IMR-90 (cell line): ENCODE measurements around the gene KRT6B. TPM values are rescaled to one million over a fixed set of nuclear protein-coding genes. Genes with fewer than 3 reads are reported as not detected.

ENCODE experiments used
- ATAC-seq: fragments of 200-7000 bp; cut with Tn5 transposase; 2 replicates; pipeline ENCODE4 v1.9.1; 2020; ENCODE audit warnings: low read depth, mild to moderate bottlenecking, moderate library complexity
- BruUV-seq: library from RNA; stranded (reverse); fragments of 400-500 nt; replicated peaks from 2 replicates; lab custom pipeline; 2021; lab: Mats Ljungman, UMichigan
- CTCF ChIA-PET: fragments of 300-600 bp; formaldehyde crosslinking; extraction: SDS; loops from one replicate; lab custom pipeline; 2021; ENCODE audit warnings: antibody characterized with exemption; lab: Yijun Ruan, JAX
- POLR2A ChIA-PET: fragments of 300-600 bp; sonication (Branson Sonifier 250); formaldehyde crosslinking; loops from one replicate; lab custom pipeline; 2022; ENCODE audit warnings: antibody characterized with exemption; ENCODE audit not compliant: unreplicated experiment; lab: Charles Lee
- DNase-seq: peaks from one replicate; pipeline ENCODE4 v3.0.0; 2013
- H2AFZ ChIP-seq: replicated peaks from 2 replicates; pipeline ENCODE3; 2013; ENCODE audit warnings: low read length, mild to moderate bottlenecking; ENCODE audit not compliant: poor library complexity
- H2AK5ac ChIP-seq: 2 replicates; pipeline ENCODE4 v1.6.1; 2013; ENCODE audit warnings: low read depth, low read length, inconsistent platforms
- H2AK9ac ChIP-seq: replicated peaks from 2 replicates; pipeline ENCODE3; 2013; ENCODE audit warnings: mild to moderate bottlenecking, low read depth, low read length, moderate library complexity; ENCODE audit not compliant: poor library complexity
- H2BK120ac ChIP-seq: 2 replicates; pipeline ENCODE4 v1.6.1; 2013; ENCODE audit warnings: low read depth, low read length, inconsistent platforms
- H2BK15ac ChIP-seq: 3 replicates; pipeline ENCODE4 v1.6.1; 2013; ENCODE audit warnings: low read depth, low read length, inconsistent platforms
- H2BK20ac ChIP-seq: 2 replicates; pipeline ENCODE4 v1.6.1; 2013; ENCODE audit warnings: low read depth, mild to moderate bottlenecking, inconsistent platforms, low read length, moderate library complexity
- H2BK5ac ChIP-seq: 2 replicates; pipeline ENCODE4 v1.6.1; 2013; ENCODE audit warnings: mild to moderate bottlenecking, low read depth, low read length, inconsistent platforms; ENCODE audit not compliant: poor library complexity, severe bottlenecking
- H3K14ac ChIP-seq: replicated peaks from 2 replicates; pipeline ENCODE4 v1.6.1; 2013; ENCODE audit warnings: low read depth, low read length, inconsistent platforms
- H3K18ac ChIP-seq: 2 replicates; pipeline ENCODE4 v1.6.1; 2013; ENCODE audit warnings: low read depth, low read length, control low read depth
- H3K23ac ChIP-seq: 2 replicates; pipeline ENCODE4 v1.6.1; 2013; ENCODE audit warnings: low read depth, low read length, inconsistent platforms
- H3K27ac ChIP-seq: 2 replicates; pipeline ENCODE4 v1.5.1; 2013; ENCODE audit warnings: mild to moderate bottlenecking, control low read depth, low read length; ENCODE audit not compliant: insufficient read depth
- H3K27me3 ChIP-seq: 2 replicates; pipeline ENCODE4 v1.6.1; 2013; ENCODE audit warnings: low read length; ENCODE audit not compliant: control insufficient read depth, insufficient read depth
- H3K36me3 ChIP-seq: 2 replicates; pipeline ENCODE4 v1.6.1; 2013; ENCODE audit warnings: low read length, mixed read lengths; ENCODE audit not compliant: control insufficient read depth, insufficient read depth
- H3K4ac ChIP-seq: 2 replicates; pipeline ENCODE4 v1.6.1; 2013; ENCODE audit warnings: low read depth, low read length, inconsistent platforms
- H3K4me1 ChIP-seq: 2 replicates; pipeline ENCODE4 v1.6.1; 2013; ENCODE audit warnings: low read length, mixed read lengths; ENCODE audit not compliant: control insufficient read depth, insufficient read depth
- H3K4me2 ChIP-seq: 2 replicates; pipeline ENCODE4 v1.6.1; 2013; ENCODE audit warnings: low read depth, mild to moderate bottlenecking, control low read depth, low read length, moderate library complexity
- H3K4me3 ChIP-seq: 2 replicates; pipeline ENCODE4 v1.5.1; 2013; ENCODE audit warnings: low read depth, mild to moderate bottlenecking, control low read depth, low read length, moderate library complexity; ENCODE audit not compliant: insufficient read depth
- H3K56ac ChIP-seq: 2 replicates; pipeline ENCODE4 v1.6.1; 2013; ENCODE audit warnings: low read length, inconsistent platforms; ENCODE audit not compliant: insufficient read depth; ENCODE audit errors: extremely low read depth
- H3K79me1 ChIP-seq, 2 experiments: 2 replicates each; pipeline ENCODE4 v1.6.1; 2013; ENCODE audit warnings: low read length in 2 of 2, inconsistent platforms in 1 of 2, low read depth in 1 of 2
- H3K9ac ChIP-seq: 2 replicates; pipeline ENCODE4 v1.6.1; 2013; ENCODE audit warnings: low read depth, low read length, control low read depth
- H3K9me1 ChIP-seq: 2 replicates; pipeline ENCODE4 v1.6.1; 2013; ENCODE audit warnings: low read length, inconsistent platforms; ENCODE audit not compliant: insufficient read depth
- H3K9me3 ChIP-seq: 2 replicates; pipeline ENCODE4 v1.6.1; 2013; ENCODE audit warnings: low read length; ENCODE audit not compliant: control insufficient read depth, insufficient read depth
- H4K20me1 ChIP-seq: 2 replicates; pipeline ENCODE4 v1.6.1; 2013; ENCODE audit warnings: low read length, inconsistent platforms; ENCODE audit not compliant: insufficient read depth
- H4K5ac ChIP-seq: 2 replicates; pipeline ENCODE4 v1.6.1; 2013; ENCODE audit warnings: mild to moderate bottlenecking, low read depth, low read length, control low read depth
- H4K8ac ChIP-seq, 2 experiments: 2 replicates each; pipeline ENCODE4 v1.6.1; 2013; ENCODE audit warnings: low read depth in 2 of 2, low read length in 2 of 2, control low read depth in 1 of 2, inconsistent platforms in 1 of 2
- H4K91ac ChIP-seq: 2 replicates; pipeline ENCODE4 v1.6.1; 2013; ENCODE audit warnings: low read depth, low read length, inconsistent platforms; ENCODE audit not compliant: insufficient read depth
- BHLHE40 ChIP-seq: fragments of 150-350 bp; IDR thresholded peaks from 2 replicates; pipeline ENCODE4 v1.6.1; 2016; ENCODE audit warnings: mild to moderate bottlenecking, low read depth, low read length
- CEBPB ChIP-seq: IDR thresholded peaks from 2 replicates; pipeline ENCODE4 v1.6.1; 2012; ENCODE audit warnings: low read depth, low read length, improper control_type of control experiment
- CHD1 ChIP-seq: IDR thresholded peaks from 2 replicates; pipeline ENCODE4 v1.6.1; 2012; ENCODE audit warnings: low read depth, low read length, improper control_type of control experiment
- ELK1 ChIP-seq: fragments of 150-350 bp; IDR thresholded peaks from 2 replicates; pipeline ENCODE4 v1.6.1; 2016; ENCODE audit warnings: low read depth, mild to moderate bottlenecking, low read length, moderate library complexity, borderline replicate concordance
- MAFK ChIP-seq: IDR thresholded peaks from 2 replicates; pipeline ENCODE4 v1.6.1; 2012; ENCODE audit warnings: low read depth, low read length, improper control_type of control experiment
- MAZ ChIP-seq: IDR thresholded peaks from 2 replicates; pipeline ENCODE4 v1.6.1; 2012; ENCODE audit warnings: low read depth, mild to moderate bottlenecking, low read length, improper control_type of control experiment, moderate library complexity, borderline replicate concordance
- MXI1 ChIP-seq: IDR thresholded peaks from 2 replicates; pipeline ENCODE4 v1.6.1; 2012; ENCODE audit warnings: low read depth, mild to moderate bottlenecking, low read length, moderate library complexity, borderline replicate concordance
- NFE2L2 ChIP-seq: fragments of 150-350 bp; IDR thresholded peaks from 2 replicates; pipeline ENCODE4 v1.6.1; 2016; ENCODE audit warnings: low read depth, mild to moderate bottlenecking, low read length
- POLR2A ChIP-seq: IDR thresholded peaks from 2 replicates; pipeline ENCODE4 v1.6.1; 2012; ENCODE audit warnings: mild to moderate bottlenecking, low read depth, low read length
- RCOR1 ChIP-seq: IDR thresholded peaks from 2 replicates; pipeline ENCODE4 v1.6.1; 2012; ENCODE audit warnings: mild to moderate bottlenecking, low read length, improper control_type of control experiment; ENCODE audit not compliant: insufficient replicate concordance
- SMC3 ChIP-seq: fragments of 150-350 bp; IDR thresholded peaks from 2 replicates; pipeline ENCODE4 v1.6.1; 2016; ENCODE audit warnings: low read depth, mild to moderate bottlenecking, antibody characterized with exemption, low read length, moderate library complexity
- WGBS, 2 experiments: methylation state at CpG; one replicate each; pipeline versions ENCODE4 v1.1.5 to v1.1.7; 2013; ENCODE audit warnings: missing lambda C conversion rate in 2 of 2; ENCODE audit not compliant: insufficient read length in 1 of 2; ENCODE audit errors: extremely low coverage in 2 of 2; 5-methylcytosine and 5-hydroxymethylcytosine counted together
- dilution Hi-C: fragments of 300-500 bp; cut with HindIII; formaldehyde crosslinking; loops from one replicate; pipeline ENCODE4 v1.14.3; 2018; ENCODE audit warnings: low sequenced_read_pairs; ENCODE audit not compliant: unreplicated experiment
- in situ Hi-C: fragments of 300-500 bp; cut with MboI; formaldehyde crosslinking; loops from 3 replicates; pipeline ENCODE4 v1.14.3; 2019; ENCODE audit warnings: low sequenced_read_pairs, inconsistent platforms, mixed read lengths
- intact Hi-C: fragments of 100-400 bp; cut with micrococcal nuclease; formaldehyde crosslinking; loops from 2 replicates; pipeline ENCODE4 v1.10.0; 2022
- polyA plus RNA-seq, 3 experiments: library from polyadenylated mRNA; depleted of rRNA; stranded (reverse); fragments of >200 nt; gene quantifications; 2 replicates each; pipeline ENCODE4 v1.2.3, GENCODE V29; 2012; ENCODE audit warnings: low replicate concordance in 1 of 3
- total RNA-seq: library from RNA; depleted of rRNA; stranded (reverse); fragments of >200 nt; gene quantifications from 2 replicates; pipeline ENCODE4 v1.2.3, GENCODE V29; 2012
- TF ChIP-seq, protein P1 (sequence below): fragments of 150-350 bp; IDR thresholded peaks from 2 replicates; pipeline ENCODE4 v1.6.1; 2017; ENCODE audit warnings: mild to moderate bottlenecking, antibody characterized with exemption, low read length, low read depth
- TF ChIP-seq, protein P2 (sequence below): conservative IDR thresholded peaks from 2 replicates; pipeline ENCODE4 v1.5.1; 2012; ENCODE audit warnings: mild to moderate bottlenecking, low read depth, low read length, improper control_type of control experiment

KRT6B gene
- total and polyA plus RNA-seq, 2 of the 4 experiments (the other 2 are of a cell fraction): not detected

- BruUV-seq: no TSS peak
- no peak overlapping the region for H3K4me3 ChIP-seq
- H2BK20ac ChIP-seq: no peak overlapping the region
- H3K79me1 ChIP-seq: no peaks in the 10 kb centered on the region
- in situ Hi-C loops (no loop called here), dilution Hi-C loops (no loop called here), intact Hi-C loops (no loop called here)
- CTCF ChIA-PET: no interaction called here
- no peak overlapping the region for H3K56ac ChIP-seq
- H4K5ac ChIP-seq: no peak overlapping the region
- H4K20me1 ChIP-seq: no peaks in the 10 kb centered on the region
- DNase-seq (no peak), ATAC-seq (no peak)
- no peak overlapping the region for H2BK15ac ChIP-seq
- H3K9ac ChIP-seq: no peak overlapping the region
- no peak overlapping the region for H3K4me2 ChIP-seq
- H3K4me1 ChIP-seq: no peaks in the 10 kb centered on the region
- H3K9me3 ChIP-seq: no peaks in the 10 kb centered on the region
- H2AK5ac ChIP-seq: no peak overlapping the region
- no peak overlapping the region for H4K8ac ChIP-seq
- no peak overlapping the region for H4K91ac ChIP-seq
- H3K36me3 ChIP-seq: no peaks in the 10 kb centered on the region
- TF ChIP-seq RCOR1 (no peak), NFE2L2 (no peak), BHLHE40 (no peak), MAFK (no peak), SMC3 (no peak), ELK1 (no peak), CHD1 (no peak), POLR2A (no peak), CEBPB (no peak), MXI1 (no peak), MAZ (no peak)
- TF ChIP-seq, protein P1, sequence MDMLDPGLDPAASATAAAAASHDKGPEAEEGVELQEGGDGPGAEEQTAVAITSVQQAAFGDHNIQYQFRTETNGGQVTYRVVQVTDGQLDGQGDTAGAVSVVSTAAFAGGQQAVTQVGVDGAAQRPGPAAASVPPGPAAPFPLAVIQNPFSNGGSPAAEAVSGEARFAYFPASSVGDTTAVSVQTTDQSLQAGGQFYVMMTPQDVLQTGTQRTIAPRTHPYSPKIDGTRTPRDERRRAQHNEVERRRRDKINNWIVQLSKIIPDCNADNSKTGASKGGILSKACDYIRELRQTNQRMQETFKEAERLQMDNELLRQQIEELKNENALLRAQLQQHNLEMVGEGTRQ: no peak
- TF ChIP-seq, protein P2, sequence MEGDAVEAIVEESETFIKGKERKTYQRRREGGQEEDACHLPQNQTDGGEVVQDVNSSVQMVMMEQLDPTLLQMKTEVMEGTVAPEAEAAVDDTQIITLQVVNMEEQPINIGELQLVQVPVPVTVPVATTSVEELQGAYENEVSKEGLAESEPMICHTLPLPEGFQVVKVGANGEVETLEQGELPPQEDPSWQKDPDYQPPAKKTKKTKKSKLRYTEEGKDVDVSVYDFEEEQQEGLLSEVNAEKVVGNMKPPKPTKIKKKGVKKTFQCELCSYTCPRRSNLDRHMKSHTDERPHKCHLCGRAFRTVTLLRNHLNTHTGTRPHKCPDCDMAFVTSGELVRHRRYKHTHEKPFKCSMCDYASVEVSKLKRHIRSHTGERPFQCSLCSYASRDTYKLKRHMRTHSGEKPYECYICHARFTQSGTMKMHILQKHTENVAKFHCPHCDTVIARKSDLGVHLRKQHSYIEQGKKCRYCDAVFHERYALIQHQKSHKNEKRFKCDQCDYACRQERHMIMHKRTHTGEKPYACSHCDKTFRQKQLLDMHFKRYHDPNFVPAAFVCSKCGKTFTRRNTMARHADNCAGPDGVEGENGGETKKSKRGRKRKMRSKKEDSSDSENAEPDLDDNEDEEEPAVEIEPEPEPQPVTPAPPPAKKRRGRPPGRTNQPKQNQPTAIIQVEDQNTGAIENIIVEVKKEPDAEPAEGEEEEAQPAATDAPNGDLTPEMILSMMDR: no peak
- H3K14ac ChIP-seq: no peak overlapping the region
- no peak overlapping the region for H2AFZ ChIP-seq
- H2BK120ac ChIP-seq: no peak overlapping the region
- POLR2A ChIA-PET: no interaction called here
- H3K9me1 ChIP-seq: no peaks in the 10 kb centered on the region
- no peak overlapping the region for H2BK5ac ChIP-seq
- no peak overlapping the region for H3K23ac ChIP-seq
- no peak overlapping the region for H3K18ac ChIP-seq
- H2AK9ac ChIP-seq: no peak overlapping the region
- H3K27ac ChIP-seq: no peak overlapping the region
- H3K4ac ChIP-seq: no peak overlapping the region
- peaks cover 10% of the 10 kb centered on the region for H3K27me3 ChIP-seq
- no CpG with 5 or more reads among the region's 4 CpGs for WGBS, 2 experiments
Measured at GRCh38 chr12:52469853-52470252, 17.9 kb upstream of the KRT6B start.
